ENCODE data around the gene COQ7. TPM values are rescaled to one million over a fixed set of nuclear protein-coding genes. Genes with fewer than 3 reads are reported as not detected.

The COQ7 gene
- total RNA-seq, 1 experiment from 2014 or later: 49.5 TPM

GRCh38 chr16:19105891-19106624 is 38.6 kb downstream of the COQ7 start:
- in situ Hi-C loops (cut with HindIII; ENCODE audit: low pct_unique_long_range_greater_than_20kb, low sequenced_read_pairs): loop anchor here (25.0 kb wide), 1 partner anchor 431 kb away; no protein-coding TSS in a partner anchor
- DNase-seq (ENCODE audit: low read depth): peak; percentile 32

GRCh38 chr16:19106625-19107020 is 39.2 kb downstream of the COQ7 start:
- in situ Hi-C loops (cut with HindIII; ENCODE audit: low pct_unique_long_range_greater_than_20kb, low sequenced_read_pairs): loop anchor here (25.0 kb wide), 1 partner anchor 431 kb away; no protein-coding TSS in a partner anchor
- DNase-seq (ENCODE audit: low read depth): no peak

GRCh38 chr16:19108409-19109287 is 41.2 kb downstream of the COQ7 start:
- no peak for DNase-seq (ENCODE audit: low read depth)
- in situ Hi-C loops (cut with HindIII; ENCODE audit: low pct_unique_long_range_greater_than_20kb, low sequenced_read_pairs): loop anchor here (25.0 kb wide), 1 partner anchor 429 kb away; no protein-coding TSS in a partner anchor

- in situ Hi-C loops (cut with HindIII; ENCODE audit: low pct_unique_long_range_greater_than_20kb, low sequenced_read_pairs): loop anchor here (25.0 kb wide), 1 partner anchor 428 kb away; no protein-coding TSS in a partner anchor
- DNase-seq (ENCODE audit: low read depth): no peak
These were observed 41.9 kb downstream of the COQ7 start for GRCh38 chr16:19109288-19109664.

- in situ Hi-C loops (cut with HindIII; ENCODE audit: low pct_unique_long_range_greater_than_20kb, low sequenced_read_pairs): loop anchor here (25.0 kb wide), 1 partner anchor 427 kb away; no protein-coding TSS in a partner anchor
These were observed 43.3 kb downstream of the COQ7 start for GRCh38 chr16:19110537-19111360.

GRCh38 chr16:19112099-19112407 is 44.6 kb downstream of the COQ7 start:
- in situ Hi-C loops (cut with HindIII; ENCODE audit: low pct_unique_long_range_greater_than_20kb, low sequenced_read_pairs): loop anchor here (25.0 kb wide), 1 partner anchor 425 kb away; no protein-coding TSS in a partner anchor

More at GRCh38 chr16:19110537-19111360, 43.3 kb downstream of the COQ7 start:
- DNase-seq (ENCODE audit: low read depth): no peak

GRCh38 chr16:19113577-19114358 is 46.4 kb downstream of the COQ7 start, which contains the start of gene ITPRIPL2:
TSS of gene ITPRIPL2 (plus strand) at chr16:19113964. CDS start at chr16:19114462, 498 bp downstream.
- in situ Hi-C loops (cut with HindIII; ENCODE audit: low pct_unique_long_range_greater_than_20kb, low sequenced_read_pairs): loop anchor here (25.0 kb wide), 1 partner anchor 424 kb away; no protein-coding TSS in a partner anchor
- peak; percentile 95 for DNase-seq (ENCODE audit: low read depth)

More at GRCh38 chr16:19112099-19112407, 44.6 kb downstream of the COQ7 start:
- DNase-seq (ENCODE audit: low read depth): no peak

- in situ Hi-C loops (cut with HindIII; ENCODE audit: low pct_unique_long_range_greater_than_20kb, low sequenced_read_pairs): loop anchor here (25.0 kb wide), 1 partner anchor 423 kb away; no protein-coding TSS in a partner anchor
- peak; percentile 64 for DNase-seq (ENCODE audit: low read depth)
These were observed 47.1 kb downstream of the COQ7 start for GRCh38 chr16:19114359-19115147.

- in situ Hi-C loops (cut with HindIII; ENCODE audit: low pct_unique_long_range_greater_than_20kb, low sequenced_read_pairs): loop anchor here (25.0 kb wide), 1 partner anchor 422 kb away; no protein-coding TSS in a partner anchor
These were observed 48.0 kb downstream of the COQ7 start for GRCh38 chr16:19115148-19116021.

GRCh38 chr16:19116711-19117449 is 49.5 kb downstream of the COQ7 start:
- no peak for DNase-seq (ENCODE audit: low read depth)
- in situ Hi-C loops (cut with HindIII; ENCODE audit: low pct_unique_long_range_greater_than_20kb, low sequenced_read_pairs): loop anchor here (25.0 kb wide), 1 partner anchor 420 kb away; no protein-coding TSS in a partner anchor

More at GRCh38 chr16:19115148-19116021, 48.0 kb downstream of the COQ7 start:
- DNase-seq (ENCODE audit: low read depth): no peak

- in situ Hi-C loops (cut with HindIII; ENCODE audit: low pct_unique_long_range_greater_than_20kb, low sequenced_read_pairs): loop anchor here (25.0 kb wide), 1 partner anchor 418 kb away; no protein-coding TSS in a partner anchor
- peak; percentile 70 for DNase-seq (ENCODE audit: low read depth)
These were observed 51.6 kb downstream of the COQ7 start for GRCh38 chr16:19118938-19119431.

GRCh38 chr16:19119564-19119963 is 52.1 kb downstream of the COQ7 start:
- in situ Hi-C loops (cut with HindIII; ENCODE audit: low pct_unique_long_range_greater_than_20kb, low sequenced_read_pairs): loop anchor here (25.0 kb wide), 1 partner anchor 418 kb away; no protein-coding TSS in a partner anchor
- DNase-seq (ENCODE audit: low read depth): no peak

GRCh38 chr16:19123535-19124178 is 56.2 kb downstream of the COQ7 start:
- in situ Hi-C loops (cut with HindIII; ENCODE audit: low pct_unique_long_range_greater_than_20kb, low sequenced_read_pairs): loop anchor here (25.0 kb wide), 1 partner anchor 414 kb away; no protein-coding TSS in a partner anchor
- no peak for DNase-seq (ENCODE audit: low read depth)

- no peak for DNase-seq (ENCODE audit: low read depth)
- in situ Hi-C loops (cut with HindIII; ENCODE audit: low pct_unique_long_range_greater_than_20kb, low sequenced_read_pairs): no loop called here
These were observed 58.9 kb downstream of the COQ7 start for GRCh38 chr16:19126300-19126699.

All from Caki2 (cell line).